GM18499 (cell line): Measurements from ENCODE around the gene SHCBP1L.

ENCODE experiments used
- ATAC-seq: cut with Tn5 transposase; IDR thresholded peaks from one replicate; pipeline ENCODE4 v1.9.1; 2021; ENCODE audit warnings: moderate number of reproducible peaks; ENCODE audit not compliant: insufficient read depth, unreplicated experiment

The SHCBP1L gene

GRCh38 chr1:182850319-182850718, 102.6 kb downstream of the SHCBP1L start:
- ATAC-seq: no peak
